Skeletal muscle satellite cell (primary cell): ENCODE measurements around the gene NCAPD3.
"Not testable (repeated sequence)": the region's sequence is repeated elsewhere in the genome, so short reads cannot be mapped to it uniquely, and the experiment has no call there.

Experiments
- H3K27me3 ChIP-seq: 2 replicates; pipeline ENCODE4 v1.7.0; 2013; ENCODE audit warnings: low read length; ENCODE audit not compliant: control insufficient read depth, insufficient read depth
- H3K36me3 ChIP-seq: 2 replicates; pipeline ENCODE4 v1.7.0; 2013; ENCODE audit warnings: mild to moderate bottlenecking, control low read depth, low read length; ENCODE audit not compliant: insufficient read depth
- H3K4me1 ChIP-seq: 2 replicates; pipeline ENCODE4 v1.7.0; 2013; ENCODE audit warnings: low read length; ENCODE audit not compliant: control insufficient read depth, insufficient read depth
- H3K4me2 ChIP-seq: 2 replicates; pipeline ENCODE4 v1.7.0; 2013; ENCODE audit warnings: mild to moderate bottlenecking, low read length
- H3K4me3 ChIP-seq: 2 replicates; pipeline ENCODE4 v1.7.0; 2013; ENCODE audit warnings: low read length
- H3K9ac ChIP-seq: 2 replicates; pipeline ENCODE4 v1.7.0; 2013; ENCODE audit warnings: mild to moderate bottlenecking, low read depth, low read length, moderate library complexity
- H3K9me3 ChIP-seq: replicated peaks from 2 replicates; pipeline ENCODE4 v1.7.0; 2013; ENCODE audit warnings: mild to moderate bottlenecking, control low read depth, low read length

Gene NCAPD3

DNA sequence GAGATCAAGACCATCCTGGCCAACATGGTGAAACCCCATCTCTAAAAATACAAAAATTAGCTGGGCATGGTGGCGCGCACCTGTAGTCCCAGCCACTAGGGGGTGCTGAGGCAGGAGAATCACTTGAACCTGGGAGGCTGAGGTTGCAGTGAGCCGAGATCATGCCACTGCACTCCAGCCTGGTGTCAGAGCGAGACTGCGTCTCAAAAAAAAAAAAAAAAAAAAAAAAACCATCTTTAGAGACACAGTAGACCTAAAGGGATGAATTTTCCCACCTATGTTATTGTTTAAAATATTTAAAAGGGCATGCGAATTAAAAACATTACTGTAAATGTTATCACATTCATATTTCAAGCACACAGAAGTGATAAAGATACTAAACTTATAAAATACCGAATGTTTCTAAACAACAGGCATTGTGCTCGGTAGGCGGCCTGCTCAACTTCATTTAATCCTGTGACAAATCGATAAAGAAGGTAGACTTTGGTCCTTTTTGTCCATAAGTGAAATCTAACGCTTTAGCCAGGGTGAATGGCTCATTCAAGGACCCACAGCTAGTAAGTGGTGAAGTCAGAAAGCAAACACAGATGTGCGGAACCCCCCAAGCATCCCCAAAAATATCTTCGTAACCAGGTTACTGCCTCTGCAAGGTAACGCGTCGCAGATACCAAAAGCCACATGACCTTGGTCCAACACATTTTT lies 16.1 kb downstream of the NCAPD3 start:
- peaks cover 58% of the 10 kb centered on the region for H3K36me3 ChIP-seq

GRCh38 chr11:134206185-134206584 lies 17.6 kb downstream of the NCAPD3 start:
- H3K27me3 ChIP-seq = no peaks in the 10 kb centered on the region
- no peaks in the 10 kb centered on the region for H3K4me1 ChIP-seq
- no peak overlapping the region for H3K9ac ChIP-seq
- no peak overlapping the region for H3K4me2 ChIP-seq
- peaks cover 72% of the 10 kb centered on the region for H3K36me3 ChIP-seq
- H3K4me3 ChIP-seq = no peak overlapping the region
- no peaks in the 10 kb centered on the region for H3K9me3 ChIP-seq

More for the DNA sequence above, 16.1 kb downstream of the NCAPD3 start:
- Histone ChIP-seq H3K4me2 (no peak overlapping the region), H3K27me3 (no peaks in the 10 kb centered on the region), H3K9me3 (no peaks in the 10 kb centered on the region), H3K4me3 (no peak overlapping the region), H3K9ac (no peak overlapping the region), H3K4me1 (no peaks in the 10 kb centered on the region)

DNA sequence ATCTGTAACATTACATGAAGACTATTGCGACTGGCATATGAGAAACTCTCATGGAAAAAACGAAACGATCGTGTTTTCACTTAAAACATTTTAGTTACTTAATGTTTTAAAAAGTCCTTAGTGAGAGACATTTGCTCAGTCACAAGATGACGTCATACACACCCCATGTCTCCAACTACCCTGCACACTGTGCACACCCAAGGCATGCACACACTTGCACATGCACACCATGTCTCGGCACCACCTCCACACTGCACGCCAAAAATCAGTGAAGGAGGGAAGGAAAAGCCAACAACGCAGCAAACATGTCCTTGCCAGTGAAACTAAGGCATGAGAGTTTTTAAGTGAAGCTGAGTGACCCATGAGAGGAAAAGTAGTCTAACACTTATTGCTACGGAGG lies 18.0 kb downstream of the NCAPD3 start:
- Histone ChIP-seq H3K36me3 (peaks cover 74% of the 10 kb centered on the region), H3K4me1 (no peaks in the 10 kb centered on the region), H3K9me3 (no peaks in the 10 kb centered on the region), H3K27me3 (no peaks in the 10 kb centered on the region), H3K4me2 (no peak overlapping the region), H3K4me3 (no peak overlapping the region), H3K9ac (no peak overlapping the region)

- Histone ChIP-seq H3K9ac (no peak overlapping the region), H3K36me3 (peaks cover 61% of the 10 kb centered on the region), H3K4me3 (no peak overlapping the region), H3K4me1 (no peaks in the 10 kb centered on the region), H3K27me3 (no peaks in the 10 kb centered on the region), H3K9me3 (no peaks in the 10 kb centered on the region), H3K4me2 (no peak overlapping the region)
Observed at GRCh38 chr11:134202661-134203060, 21.1 kb downstream of the NCAPD3 start.

DNA sequence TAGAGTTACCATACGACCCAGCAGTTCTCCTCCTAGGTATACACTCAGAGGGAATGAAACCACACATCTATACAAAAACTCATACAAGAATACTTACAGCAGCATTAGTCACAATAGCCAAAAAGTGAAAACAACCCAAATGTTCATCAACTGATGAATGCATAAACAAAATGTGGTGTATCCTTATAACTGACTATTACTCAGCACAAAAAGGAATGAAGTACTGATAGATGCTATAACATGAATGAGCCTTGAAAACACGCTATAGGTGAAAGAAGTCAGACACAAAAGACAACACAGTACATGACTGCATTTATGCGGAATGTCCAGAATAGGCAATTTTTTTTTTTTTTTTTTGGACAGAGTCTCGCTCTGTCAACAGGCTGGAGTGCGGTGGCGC lies 23.1 kb downstream of the NCAPD3 start:
- Histone ChIP-seq H3K9me3 (no peaks in the 10 kb centered on the region), H3K27me3 (no peaks in the 10 kb centered on the region), H3K4me3 (no peak overlapping the region), H3K4me2 (no peak overlapping the region), H3K9ac (no peak overlapping the region), H3K36me3 (peaks cover 50% of the 10 kb centered on the region), H3K4me1 (no peaks in the 10 kb centered on the region)

- Histone ChIP-seq H3K36me3 (peaks cover 43% of the 10 kb centered on the region), H3K4me3 (no peak overlapping the region), H3K9ac (no peak overlapping the region), H3K4me2 (no peak overlapping the region), H3K27me3 (no peaks in the 10 kb centered on the region), H3K9me3 (no peaks in the 10 kb centered on the region), H3K4me1 (no peaks in the 10 kb centered on the region)
Observed at GRCh38 chr11:134199531-134199930, 24.2 kb downstream of the NCAPD3 start.

- no peak overlapping the region for H3K4me2 ChIP-seq
- H3K36me3 ChIP-seq = peaks cover 33% of the 10 kb centered on the region
- H3K4me1 ChIP-seq = no peaks in the 10 kb centered on the region
- H3K4me3 ChIP-seq = no peak overlapping the region
- no peaks in the 10 kb centered on the region for H3K9me3 ChIP-seq
- no peaks in the 10 kb centered on the region for H3K27me3 ChIP-seq
- no peak overlapping the region for H3K9ac ChIP-seq
Observed at GRCh38 chr11:134196756-134197155, 27.0 kb downstream of the NCAPD3 start.

- H3K36me3 ChIP-seq = peaks cover 48% of the 10 kb centered on the region
- not testable (repeated sequence) for H3K9ac ChIP-seq, H3K27me3 ChIP-seq, H3K4me3 ChIP-seq, H3K9me3 ChIP-seq, H3K4me1 ChIP-seq, H3K4me2 ChIP-seq
Observed at GRCh38 chr11:134188092-134188491, 35.7 kb downstream of the NCAPD3 start.

DNA sequence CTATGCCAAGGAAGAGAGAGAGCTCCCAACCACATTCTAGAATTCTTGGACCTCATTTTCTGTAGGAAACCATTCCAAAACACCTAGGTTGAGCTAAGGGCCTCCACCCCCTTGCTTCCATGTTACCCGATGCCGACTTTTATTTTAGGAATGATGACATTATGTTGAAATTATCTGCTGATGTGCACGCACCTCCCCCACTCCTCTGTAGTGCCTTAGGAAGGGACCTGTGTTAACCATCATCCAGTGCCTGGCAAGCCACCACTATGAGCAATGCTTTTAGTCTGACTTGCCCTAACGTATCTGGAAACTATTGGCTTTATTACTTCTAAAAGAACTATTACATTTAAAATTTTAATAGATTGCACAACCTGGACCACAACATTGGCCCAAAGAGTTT lies 42.1 kb downstream of the NCAPD3 start:
- H3K27me3 ChIP-seq = no peaks in the 10 kb centered on the region
- no peaks in the 10 kb centered on the region for H3K9me3 ChIP-seq
- no peak overlapping the region for H3K9ac ChIP-seq
- no peaks in the 10 kb centered on the region for H3K4me1 ChIP-seq
- H3K4me3 ChIP-seq = no peak overlapping the region
- no peak overlapping the region for H3K4me2 ChIP-seq
- peaks cover 42% of the 10 kb centered on the region for H3K36me3 ChIP-seq

GRCh38 chr11:134178032-134178674 lies 45.6 kb downstream of the NCAPD3 start:
- Histone ChIP-seq H3K36me3 (peaks cover 57% of the 10 kb centered on the region), H3K4me3 (no peak overlapping the region), H3K27me3 (no peaks in the 10 kb centered on the region), H3K4me2 (no peak overlapping the region), H3K9me3 (no peaks in the 10 kb centered on the region), H3K9ac (no peak overlapping the region), H3K4me1 (no peaks in the 10 kb centered on the region)

DNA sequence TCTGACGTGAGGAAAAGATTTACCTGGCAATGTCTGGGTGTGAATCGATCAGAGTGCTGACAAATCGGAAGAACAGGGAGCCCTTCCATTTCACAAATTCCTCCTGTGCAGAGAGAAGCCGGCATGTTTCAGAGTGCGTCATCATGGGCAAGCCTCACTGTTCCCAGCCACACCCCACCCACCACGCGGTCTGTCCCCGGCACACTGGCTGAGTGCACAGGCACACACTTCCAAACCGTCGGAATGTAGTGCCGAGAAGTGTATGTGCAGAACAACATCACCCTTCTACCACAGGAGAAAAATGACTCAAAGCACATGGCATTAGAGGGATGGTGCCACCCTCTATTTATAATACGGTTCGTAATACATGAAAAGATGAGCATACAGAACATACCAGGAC lies 47.5 kb downstream of the NCAPD3 start:
- H3K27me3 ChIP-seq = no peaks in the 10 kb centered on the region
- H3K4me3 ChIP-seq = no peak overlapping the region
- H3K36me3 ChIP-seq = peaks cover 65% of the 10 kb centered on the region
- H3K9me3 ChIP-seq = no peaks in the 10 kb centered on the region
- no peak overlapping the region for H3K9ac ChIP-seq
- no peak overlapping the region for H3K4me2 ChIP-seq
- H3K4me1 ChIP-seq = no peaks in the 10 kb centered on the region

- Histone ChIP-seq H3K4me3 (no peak overlapping the region), H3K4me2 (no peak overlapping the region), H3K36me3 (peaks cover 53% of the 10 kb centered on the region), H3K27me3 (no peaks in the 10 kb centered on the region), H3K9ac (no peak overlapping the region), H3K9me3 (no peaks in the 10 kb centered on the region), H3K4me1 (no peaks in the 10 kb centered on the region)
Observed at GRCh38 chr11:134173296-134173695, 50.5 kb downstream of the NCAPD3 start.
